A549 (cell line): ENCODE measurements around the gene MYO10. TPM values are rescaled to one million over a fixed set of nuclear protein-coding genes. Genes with fewer than 3 reads are reported as not detected.
A peak's percentile ranks its signal among the peaks of the same experiment; 100 is the strongest.

Experiments
- ATAC-seq, 2 experiments: fragments of 200-7000 bp in 1 of 2; fragments of >200 bp in 1 of 2; cut with Nextera tagmentation in 1 of 2; cut with Tn5 transposase in 1 of 2; 3 replicates each; pipeline versions ENCODE4 v1.8.0 to v1.9.1; 2018 to 2020; ENCODE audit warnings: mild to moderate bottlenecking in 1 of 2, moderate library complexity in 1 of 2
- CTCF ChIA-PET: fragments of 300-600 bp; sonication (Branson Sonifier 250); formaldehyde crosslinking; extraction: SDS; loops from one replicate; lab custom pipeline; 2021; ENCODE audit warnings: antibody characterized with exemption, inconsistent platforms; lab: Yijun Ruan, JAX
- POLR2A ChIA-PET: fragments of 350-600 bp; formaldehyde crosslinking; extraction: SDS; loops from one replicate; lab custom pipeline; 2021; ENCODE audit warnings: antibody characterized with exemption, inconsistent platforms; lab: Yijun Ruan, JAX
- DNase-seq, 2 experiments: peaks; one replicate each; pipeline versions ENCODE4 v3.0.0 to v3.0.0-alpha.2; 2011 to 2016; ENCODE audit warnings: low read depth in 1 of 2, low spot score in 1 of 2
- FAIRE-seq: peaks from 2 replicates; lab custom pipeline; 2011; peaks lifted over from hg19 to GRCh38; lab: Jason Lieb, UNC
- H3K27ac ChIP-seq, 2 experiments: fragments of >200 bp; sonication (Bioruptor Twin); formaldehyde crosslinking; 3 replicates each; pipeline ENCODE4 v1.5.1; 2016 to 2017
- H3K4me1 ChIP-seq: fragments of >200 bp; sonication (Bioruptor Twin); formaldehyde crosslinking; 3 replicates; pipeline ENCODE4 v1.6.1; 2016
- H3K4me2 ChIP-seq: fragments of >200 bp; sonication (Bioruptor Twin); formaldehyde crosslinking; 3 replicates; pipeline ENCODE4 v1.6.1; 2016
- H3K4me3 ChIP-seq: fragments of >200 bp; sonication (Bioruptor Twin); formaldehyde crosslinking; 3 replicates; pipeline ENCODE4 v1.5.1; 2016
- H3K9me3 ChIP-seq: fragments of >200 bp; sonication (Bioruptor Twin); formaldehyde crosslinking; 3 replicates; pipeline ENCODE4 v1.6.1; 2016
- CBX8 ChIP-seq: fragments of 200-600 bp; sonication (generic); IDR thresholded peaks from 2 replicates; pipeline ENCODE4 v1.6.1; 2016
- CTCF ChIP-seq: fragments of >200 bp; sonication (Bioruptor Twin); formaldehyde crosslinking; IDR thresholded peaks from 3 replicates; pipeline ENCODE4 v1.5.1; 2016
- EHMT2 ChIP-seq: fragments of 200-600 bp; sonication (generic); IDR thresholded peaks from 2 replicates; pipeline ENCODE4 v1.6.1; 2016; ENCODE audit warnings: antibody characterized with exemption, low read depth, mild to moderate bottlenecking, moderate library complexity
- ESRRA ChIP-seq: fragments of 150-350 bp; IDR thresholded peaks from 2 replicates; pipeline ENCODE4 v1.6.1; 2014; ENCODE audit warnings: mild to moderate bottlenecking, low read length, borderline replicate concordance
- FOSL2 ChIP-seq, 2 experiments: fragments of 450-650 bp in 1 of 2; fragments of >200 bp in 1 of 2; sonication (Bioruptor Twin) in 1 of 2; formaldehyde crosslinking; IDR thresholded peaks; 2 replicates each; pipeline versions ENCODE4 v1.5.0 to v1.6.1; 2016 to 2020; ENCODE audit warnings: mild to moderate bottlenecking in 1 of 2, moderate library complexity in 1 of 2
- GATA3 ChIP-seq: IDR thresholded peaks from 2 replicates; pipeline ENCODE4 v1.6.1; 2012; ENCODE audit warnings: borderline replicate concordance
- HDAC2 ChIP-seq: fragments of 200-600 bp; sonication (generic); IDR thresholded peaks from 2 replicates; pipeline ENCODE4 v1.6.1; 2016
- HEYL ChIP-seq: fragments of 250-450 bp; sonication (Bioruptor Pico); IDR thresholded peaks from 2 replicates; pipeline ENCODE4 v1.8.0; 2021; ENCODE audit warnings: mild to moderate bottlenecking, moderate library complexity
- HOXA7 ChIP-seq: fragments of 250-450 bp; sonication (Bioruptor Pico); IDR thresholded peaks from 2 replicates; pipeline ENCODE4 v1.5.0; 2020; ENCODE audit warnings: mild to moderate bottlenecking, moderate library complexity
- KDM1A ChIP-seq: fragments of 200-600 bp; sonication (generic); IDR thresholded peaks from 2 replicates; pipeline ENCODE4 v1.6.1; 2016; ENCODE audit warnings: low read depth, mild to moderate bottlenecking
- MYC ChIP-seq: IDR thresholded peaks from 2 replicates; pipeline ENCODE4 v1.6.1; 2012; ENCODE audit warnings: mild to moderate bottlenecking, inconsistent platforms, low read length, improper control_type of control experiment, borderline replicate concordance
- NFE2L2 ChIP-seq: fragments of 150-350 bp; conservative IDR thresholded peaks from 2 replicates; pipeline ENCODE4 v1.6.1; 2014; ENCODE audit warnings: low read length
- NPAS2 ChIP-seq: fragments of 250-450 bp; sonication (Bioruptor Pico); IDR thresholded peaks from 2 replicates; pipeline ENCODE4 v1.8.0; 2022; ENCODE audit warnings: mild to moderate bottlenecking, moderate library complexity, borderline replicate concordance
- POLR2A ChIP-seq: IDR thresholded peaks from 2 replicates; pipeline ENCODE4 v1.6.1; 2012; ENCODE audit warnings: mild to moderate bottlenecking, low read length
- POLR2AphosphoS2 ChIP-seq: conservative IDR thresholded peaks from 2 replicates; pipeline ENCODE4 v1.6.1; 2012; ENCODE audit warnings: low read length, improper control_type of control experiment, inconsistent platforms
- RAD21 ChIP-seq, 2 experiments: fragments of >200 bp in 1 of 2; sonication (Bioruptor Twin) in 1 of 2; formaldehyde crosslinking in 1 of 2; IDR thresholded peaks in 1 of 2; conservative IDR thresholded peaks in 1 of 2; 2 replicates in 1 of 2; 3 replicates in 1 of 2; pipeline ENCODE4 v1.6.1; 2012 to 2018; ENCODE audit warnings: inconsistent platforms in 1 of 2
- RARB ChIP-seq: fragments of 250-450 bp; sonication (Bioruptor Pico); IDR thresholded peaks from 2 replicates; pipeline ENCODE4 v1.8.0; 2021; ENCODE audit warnings: mild to moderate bottlenecking, moderate library complexity
- RCOR1 ChIP-seq: fragments of 150-350 bp; IDR thresholded peaks from 2 replicates; pipeline ENCODE4 v1.6.1; 2014; ENCODE audit warnings: antibody characterized with exemption, low read length, low read depth
- REST ChIP-seq: fragments of 200-600 bp; sonication (generic); IDR thresholded peaks from 2 replicates; pipeline ENCODE4 v1.6.1; 2016; ENCODE audit warnings: antibody characterized with exemption, mild to moderate bottlenecking, moderate library complexity
- SMC3 ChIP-seq: fragments of >200 bp; sonication (Bioruptor Twin); formaldehyde crosslinking; IDR thresholded peaks from 3 replicates; pipeline ENCODE4 v1.6.1; 2018; ENCODE audit warnings: inconsistent platforms
- TFCP2L1 ChIP-seq: fragments of 250-450 bp; sonication (Bioruptor Pico); IDR thresholded peaks from 2 replicates; pipeline ENCODE4 v1.5.0; 2021; ENCODE audit warnings: mild to moderate bottlenecking
- TP53 ChIP-seq: fragments of 250-450 bp; sonication (Bioruptor Pico); IDR thresholded peaks from 2 replicates; pipeline ENCODE4 v1.5.0; 2021; ENCODE audit warnings: mild to moderate bottlenecking, moderate library complexity
- USF2 ChIP-seq: fragments of 450-650 bp; IDR thresholded peaks from 2 replicates; pipeline ENCODE4 v1.6.1; 2014; ENCODE audit warnings: antibody characterized with exemption
- ZNF302 ChIP-seq: fragments of 250-450 bp; sonication (Bioruptor Pico); IDR thresholded peaks from 2 replicates; pipeline ENCODE4 v1.9.0; 2021; ENCODE audit warnings: inconsistent platforms, mild to moderate bottlenecking, moderate library complexity
- WGBS: methylation state at CpG from one replicate; pipeline ENCODE4 v1.1.6; 2017; ENCODE audit errors: missing lambda C conversion rate; 5-methylcytosine and 5-hydroxymethylcytosine counted together
- polyA plus RNA-seq, 4 experiments: library from polyadenylated mRNA; depleted of rRNA in 3 of 4; stranded (reverse); fragments of >200 nt; fragmentation: RNase III in 1 of 4; extraction: RNeasy Plus Mini Kit Qiagen cat#74134 plus additional on column Dnase treatment in 1 of 4; gene quantifications; 2 replicates in 3 of 4; 3 replicates in 1 of 4; pipeline ENCODE4 v1.2.3, GENCODE V29; 2011 to 2017

Gene MYO10
- polyA plus RNA-seq, 2 of the 4 experiments (the other 2 are of a cell fraction), result 68.0 to 68.5 TPM

GRCh38 chr5:16855898-16856297 is 80.2 kb downstream of the MYO10 start:
- no peak for FAIRE-seq
- Histone ChIP-seq H3K4me3 (no peak overlapping the region), H3K27ac (peak overlapping the region in 1 of 2 experiments; percentile 45; a peak in 1 of 6 replicates), H3K4me1 (peaks cover 56% of the 10 kb centered on the region), H3K9me3 (peaks cover 5% of the 10 kb centered on the region; the same call in 2 of the 3 replicates)
- no peak for DNase-seq
- WGBS, result 91% methylated on average over 10 of the region's 10 CpGs
- POLR2A ChIA-PET, result no interaction called here
- no peak for TF ChIP-seq ZNF302 (CRISPR knock-in tag)
- no peak for TF ChIP-seq RCOR1
- no peak for TF ChIP-seq HDAC2
- TF ChIP-seq HEYL (CRISPR knock-in tag), result no peak
- TF ChIP-seq NPAS2 (CRISPR knock-in tag), result no peak
- TF ChIP-seq GATA3, result no peak
- no peak for TF ChIP-seq TP53 (CRISPR knock-in tag)
- TF ChIP-seq CBX8, result no peak
- no peak for TF ChIP-seq SMC3
- no peak for TF ChIP-seq USF2
- no peak for TF ChIP-seq POLR2AphosphoS2
- TF ChIP-seq POLR2A, result no peak
- no peak for TF ChIP-seq NFE2L2
- no peak for TF ChIP-seq ESRRA
- TF ChIP-seq, all 56 proteins: peak for 0
- CTCF ChIA-PET, result interaction anchor here (0.8 to 4.3 kb wide), 5 partner anchors 10 to 58 kb away, joined by 3 to 15 read pairs (median 3); no protein-coding TSS in a partner anchor
- no peak for ATAC-seq
- H3K4me2 ChIP-seq, result no peak overlapping the region

- Histone ChIP-seq H3K4me3 (no peak overlapping the region), H3K9me3 (peaks cover 5% of the 10 kb centered on the region; the same call in 2 of the 3 replicates), H3K27ac (no peak overlapping the region; a peak in 1 of 6 replicates), H3K4me2 (no peak overlapping the region), H3K4me1 (peaks cover 55% of the 10 kb centered on the region)
- TF ChIP-seq NFE2L2, result no peak
- TF ChIP-seq RAD21 (conservative IDR thresholded peaks at IDR 0.05 in 1 of 2, IDR thresholded peaks at IDR 0.05 in 1 of 2), result no peak
- TF ChIP-seq GATA3, result no peak
- TF ChIP-seq CTCF, result no peak
- TF ChIP-seq HEYL (CRISPR knock-in tag), result no peak
- no peak for TF ChIP-seq HOXA7 (CRISPR knock-in tag)
- TF ChIP-seq ZNF302 (CRISPR knock-in tag), result no peak
- TF ChIP-seq EHMT2, result no peak
- no peak for DNase-seq
- ChIA-PET CTCF (interaction anchor here (0.8 to 4.3 kb wide), 5 partner anchors 11 to 277 kb away, joined by 3 to 15 read pairs (median 5); no protein-coding TSS in a partner anchor), POLR2A (no interaction called here)
- WGBS, result 80% methylated on average over 5 of the region's 5 CpGs
- no peak for FAIRE-seq
- ATAC-seq, result peak in 1 of 2 experiments; percentile 8; a peak in 1 of 6 replicates
Measured at GRCh38 chr5:16855485-16855884, 80.6 kb downstream of the MYO10 start.

GRCh38 chr5:16854351-16854750 is 81.7 kb downstream of the MYO10 start:
- peaks cover 62% of the 10 kb centered on the region for H3K4me1 ChIP-seq
- CTCF ChIA-PET, result interaction anchor here (0.6 to 4.3 kb wide), 7 partner anchors 12 to 278 kb away, joined by 3 to 15 read pairs (median 6); no protein-coding TSS in a partner anchor
- 71% methylated on average over 2 of the region's 2 CpGs for WGBS

More at GRCh38 chr5:16854351-16854750, 81.7 kb downstream of the MYO10 start:
- no peak for TF ChIP-seq KDM1A
- TF ChIP-seq TFCP2L1 (CRISPR knock-in tag), result no peak
- no peak for TF ChIP-seq FOSL2 (IDR thresholded peaks at IDR 0.05)
- no peak for TF ChIP-seq FOSL2 (CRISPR knock-in tag; IDR thresholded peaks at IDR 0.05)
- TF ChIP-seq REST, result no peak
- no peak for TF ChIP-seq ESRRA
- no peak for TF ChIP-seq RARB (CRISPR knock-in tag)
- TF ChIP-seq NPAS2 (CRISPR knock-in tag), result no peak
- no peak for TF ChIP-seq USF2
- no peak for TF ChIP-seq MYC
- no peak overlapping the region for H3K4me2 ChIP-seq
- peaks cover 2% of the 10 kb centered on the region; the same call in 2 of the 3 replicates for H3K9me3 ChIP-seq
- POLR2A ChIA-PET, result no interaction called here
- DNase-seq (no peak), FAIRE-seq (no peak), ATAC-seq (no peak)
- H3K27ac ChIP-seq, result peak overlapping the region in 1 of 2 experiments; percentile 31; a peak in 2 of 6 replicates
- H3K4me3 ChIP-seq, result no peak overlapping the region
